MG63 (cell line): ENCODE results near the gene TBX21. TPM values are rescaled to one million over a fixed set of nuclear protein-coding genes. Genes with fewer than 3 reads are reported as not detected.
A peak's percentile ranks its signal among the peaks of the same experiment; 100 is the strongest.
"Not testable (repeated sequence)": the region's sequence is repeated elsewhere in the genome, so short reads cannot be mapped to it uniquely, and the experiment has no call there.

ENCODE experiments used
- DNase-seq: peaks from one replicate; pipeline ENCODE4 v3.0.0-alpha.2; 2020
- H3K27me3 ChIP-seq: fragments of 250-450 bp; sonication (Bioruptor Pico); 2 replicates; pipeline ENCODE4 v1.5.1; 2020; ENCODE audit warnings: mild to moderate bottlenecking, moderate library complexity
- H3K36me3 ChIP-seq: fragments of 250-450 bp; sonication (Bioruptor Pico); 2 replicates; pipeline ENCODE4 v1.5.1; 2020; ENCODE audit warnings: mild to moderate bottlenecking, moderate library complexity
- H3K4me3 ChIP-seq: fragments of 250-450 bp; sonication (Bioruptor Pico); 2 replicates; pipeline ENCODE4 v1.5.1; 2020; ENCODE audit warnings: mild to moderate bottlenecking, moderate library complexity
- H3K9me3 ChIP-seq: fragments of 250-450 bp; sonication (Bioruptor Pico); 2 replicates; pipeline ENCODE4 v1.5.1; 2020; ENCODE audit warnings: mild to moderate bottlenecking, moderate library complexity
- total RNA-seq: library from RNA; depleted of rRNA; stranded (reverse); fragments of >200 nt; shearing (Covaris generic); gene quantifications from 2 replicates; pipeline ENCODE4 v1.2.3, GENCODE V29; 2014; ENCODE audit warnings: low replicate concordance

TBX21 gene
- total RNA-seq, 1 experiment from 2014 or later = not detected

DNA sequence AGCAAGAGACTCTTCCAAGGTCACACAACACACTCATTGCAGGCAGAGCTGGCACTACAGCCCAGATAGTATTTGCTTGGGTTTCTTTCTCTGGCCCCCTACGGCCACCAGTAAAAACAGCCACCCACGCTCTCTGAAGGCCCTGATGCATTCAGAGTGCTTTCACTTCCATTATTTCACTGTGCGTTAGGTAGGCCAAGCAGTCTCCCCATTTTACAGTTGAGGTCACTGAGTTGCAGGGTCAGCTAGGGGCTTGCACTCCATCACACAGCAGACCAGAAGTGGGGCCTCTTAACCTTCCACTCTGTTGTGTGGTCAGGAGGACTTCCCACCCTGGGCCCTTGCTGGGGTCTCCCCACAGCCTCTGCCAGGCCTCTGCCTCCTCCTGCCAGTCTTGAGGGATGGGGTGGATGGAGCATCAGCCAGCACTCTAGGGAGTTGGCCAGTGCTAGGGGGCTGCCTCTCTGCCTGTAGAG, 2.5 kb downstream of the TBX21 start:
- H3K36me3 ChIP-seq = no peaks in the 10 kb centered on the region
- no peaks in the 10 kb centered on the region for H3K9me3 ChIP-seq
- H3K27me3 ChIP-seq = peaks cover 39% of the 10 kb centered on the region
- no peak overlapping the region for H3K4me3 ChIP-seq
- DNase-seq = no peak

GRCh38 chr17:47736501-47737495, 3.8 kb downstream of the TBX21 start:
- Histone ChIP-seq H3K4me3 (no peak overlapping the region), H3K36me3 (no peaks in the 10 kb centered on the region), H3K27me3 (peaks cover 33% of the 10 kb centered on the region), H3K9me3 (no peaks in the 10 kb centered on the region)
- no peak for DNase-seq

GRCh38 chr17:47738178-47738577, 5.1 kb downstream of the TBX21 start:
- H3K4me3 ChIP-seq = no peak overlapping the region
- H3K9me3 ChIP-seq = no peaks in the 10 kb centered on the region
- no peaks in the 10 kb centered on the region for H3K36me3 ChIP-seq
- H3K27me3 ChIP-seq = peaks cover 27% of the 10 kb centered on the region
- no peak for DNase-seq

- Histone ChIP-seq H3K36me3 (no peaks in the 10 kb centered on the region), H3K4me3 (no peak overlapping the region), H3K27me3 (peaks cover 25% of the 10 kb centered on the region), H3K9me3 (no peaks in the 10 kb centered on the region)
- no peak for DNase-seq
Observed at GRCh38 chr17:47739150-47739549, 6.1 kb downstream of the TBX21 start.

DNA sequence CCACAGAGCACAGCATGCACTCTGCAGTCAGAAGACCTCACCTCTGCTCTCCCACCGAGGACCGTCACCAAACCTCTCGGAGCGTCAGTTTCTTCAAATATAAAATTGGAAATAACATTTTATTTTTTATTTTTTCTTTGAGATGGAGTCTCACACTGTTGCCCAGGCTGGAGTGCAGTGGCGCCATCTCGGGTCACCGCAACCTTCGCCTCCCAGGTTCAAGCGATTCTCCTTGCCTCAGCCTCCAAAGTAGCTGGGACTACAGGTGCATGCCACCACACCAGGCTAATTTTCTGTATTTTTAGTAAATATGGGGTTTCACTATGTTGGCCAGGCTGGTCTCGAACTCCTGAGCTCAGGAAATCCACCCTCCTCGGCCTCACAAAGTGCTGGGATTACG, 6.9 kb downstream of the TBX21 start:
- DNase-seq, H3K36me3 ChIP-seq, H3K9me3 ChIP-seq, H3K4me3 ChIP-seq: not testable (repeated sequence)
- peaks cover 28% of the 10 kb centered on the region for H3K27me3 ChIP-seq

GRCh38 chr17:47741109-47741792, 8.2 kb downstream of the TBX21 start:
- Histone ChIP-seq H3K36me3 (no peaks in the 10 kb centered on the region), H3K27me3 (peaks cover 41% of the 10 kb centered on the region), H3K4me3 (no peak overlapping the region), H3K9me3 (no peaks in the 10 kb centered on the region)
- DNase-seq = no peak

GRCh38 chr17:47741793-47742145, 8.7 kb downstream of the TBX21 start:
- Histone ChIP-seq H3K4me3 (no peak overlapping the region), H3K9me3 (no peaks in the 10 kb centered on the region), H3K36me3 (no peaks in the 10 kb centered on the region), H3K27me3 (peaks cover 45% of the 10 kb centered on the region)
- DNase-seq = no peak

- Histone ChIP-seq H3K9me3 (no peaks in the 10 kb centered on the region), H3K4me3 (no peak overlapping the region), H3K27me3 (peaks cover 53% of the 10 kb centered on the region), H3K36me3 (no peaks in the 10 kb centered on the region)
- peak; percentile 16 for DNase-seq
Observed at GRCh38 chr17:47742319-47743181, 9.5 kb downstream of the TBX21 start.

DNA sequence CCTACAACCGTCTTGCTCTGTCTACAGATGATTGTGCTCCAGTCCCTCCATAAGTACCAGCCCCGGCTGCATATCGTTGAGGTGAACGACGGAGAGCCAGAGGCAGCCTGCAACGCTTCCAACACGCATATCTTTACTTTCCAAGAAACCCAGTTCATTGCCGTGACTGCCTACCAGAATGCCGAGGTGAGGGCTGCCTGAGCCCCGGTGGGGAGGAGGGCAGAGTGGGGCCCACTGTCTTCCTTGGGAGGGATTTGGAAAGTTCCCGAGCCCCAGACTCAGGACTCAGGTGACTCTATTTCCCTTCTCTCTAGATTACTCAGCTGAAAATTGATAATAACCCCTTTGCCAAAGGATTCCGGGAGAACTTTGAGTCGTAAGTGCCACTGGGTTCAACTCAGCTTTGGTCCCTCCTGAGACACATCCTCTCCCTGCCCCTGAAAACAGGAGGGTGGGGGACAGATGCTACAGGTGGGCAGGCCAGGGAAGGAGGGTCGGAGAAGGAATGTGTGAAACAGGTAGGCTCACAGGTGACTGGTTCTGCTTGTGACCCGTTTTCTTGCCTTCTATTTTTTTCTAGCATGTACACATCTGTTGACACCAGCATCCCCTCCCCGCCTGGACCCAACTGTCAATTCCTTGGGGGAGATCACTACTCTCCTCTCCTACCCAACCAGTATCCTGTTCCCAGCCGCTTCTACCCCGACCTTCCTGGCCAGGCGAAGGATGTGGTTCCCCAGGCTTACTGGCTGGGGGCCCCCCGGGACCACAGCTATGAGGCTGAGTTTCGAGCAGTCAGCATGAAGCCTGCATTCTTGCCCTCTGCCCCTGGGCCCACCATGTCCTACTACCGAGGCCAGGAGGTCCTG, 11.4 kb downstream of the TBX21 start:
- DNase-seq = no peak
- H3K9me3 ChIP-seq = no peaks in the 10 kb centered on the region
- no peak overlapping the region for H3K4me3 ChIP-seq
- peaks cover 66% of the 10 kb centered on the region for H3K27me3 ChIP-seq
- no peaks in the 10 kb centered on the region for H3K36me3 ChIP-seq

DNA sequence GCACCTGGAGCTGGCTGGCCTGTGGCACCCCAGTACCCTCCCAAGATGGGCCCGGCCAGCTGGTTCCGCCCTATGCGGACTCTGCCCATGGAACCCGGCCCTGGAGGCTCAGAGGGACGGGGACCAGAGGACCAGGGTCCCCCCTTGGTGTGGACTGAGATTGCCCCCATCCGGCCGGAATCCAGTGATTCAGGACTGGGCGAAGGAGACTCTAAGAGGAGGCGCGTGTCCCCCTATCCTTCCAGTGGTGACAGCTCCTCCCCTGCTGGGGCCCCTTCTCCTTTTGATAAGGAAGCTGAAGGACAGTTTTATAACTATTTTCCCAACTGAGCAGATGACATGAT, 12.0 kb downstream of the TBX21 start:
- peaks cover 71% of the 10 kb centered on the region for H3K27me3 ChIP-seq
- no peaks in the 10 kb centered on the region for H3K36me3 ChIP-seq
- DNase-seq = no peak
- no peak overlapping the region for H3K4me3 ChIP-seq
- no peaks in the 10 kb centered on the region for H3K9me3 ChIP-seq

DNA sequence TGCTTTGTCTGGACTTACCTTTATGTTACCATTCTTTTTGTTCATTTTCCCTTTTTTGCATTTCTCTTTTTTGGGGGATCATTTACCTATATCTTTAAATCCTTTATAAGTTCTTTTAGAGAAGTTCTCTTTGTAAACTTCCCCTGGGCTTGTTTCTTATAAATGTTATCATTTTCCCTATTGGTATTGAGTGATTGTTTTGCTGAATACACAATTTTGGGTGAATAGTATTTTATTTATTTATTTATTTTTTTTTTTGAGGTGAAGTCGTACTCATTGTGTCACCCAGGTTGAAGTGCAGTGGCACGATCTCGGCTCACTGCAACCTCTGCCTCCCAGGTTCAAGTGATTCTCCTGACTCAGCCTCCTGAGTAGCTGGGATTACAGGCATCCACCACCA, 18.4 kb downstream of the TBX21 start:
- Histone ChIP-seq H3K4me3 (no peak overlapping the region), H3K36me3 (no peaks in the 10 kb centered on the region), H3K27me3 (peaks cover 46% of the 10 kb centered on the region), H3K9me3 (peaks cover 7% of the 10 kb centered on the region)
- DNase-seq = no peak

- H3K27me3 ChIP-seq = peaks cover 25% of the 10 kb centered on the region
Observed at GRCh38 chr17:47757386-47757785, 24.4 kb downstream of the TBX21 start.

GRCh38 chr17:47760409-47761140, 27.5 kb downstream of the TBX21 start:
- Histone ChIP-seq H3K4me3 (no peak overlapping the region), H3K27me3 (peaks cover 17% of the 10 kb centered on the region), H3K36me3 (no peaks in the 10 kb centered on the region), H3K9me3 (peaks cover 46% of the 10 kb centered on the region)
- DNase-seq = no peak

More at GRCh38 chr17:47757386-47757785, 24.4 kb downstream of the TBX21 start:
- H3K9me3 ChIP-seq = peaks cover 33% of the 10 kb centered on the region
- H3K4me3 ChIP-seq = no peak overlapping the region
- DNase-seq = no peak
- no peaks in the 10 kb centered on the region for H3K36me3 ChIP-seq

DNA sequence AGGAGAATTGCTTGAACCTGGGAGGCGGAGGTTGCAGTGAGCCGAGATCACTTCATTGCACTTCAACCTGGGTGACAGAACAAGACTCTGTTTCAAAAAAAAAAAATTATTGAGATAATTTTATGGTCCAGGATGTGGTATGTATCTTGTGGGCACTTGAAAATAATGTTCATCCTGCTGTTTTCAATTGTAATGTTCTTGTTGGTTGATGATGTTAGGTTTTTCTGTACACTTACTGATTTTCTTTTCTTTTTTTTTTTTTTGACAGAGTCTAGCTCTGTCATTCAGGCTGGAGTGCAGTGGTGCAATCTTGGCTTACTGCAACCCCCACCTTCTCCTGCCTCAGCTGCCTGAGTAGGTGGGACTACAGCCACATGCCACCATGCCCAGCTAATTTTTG, 29.7 kb downstream of the TBX21 start:
- Histone ChIP-seq H3K9me3 (peaks cover 41% of the 10 kb centered on the region), H3K4me3 (no peak overlapping the region), H3K36me3 (no peaks in the 10 kb centered on the region), H3K27me3 (peaks cover 11% of the 10 kb centered on the region)
- no peak for DNase-seq

DNA sequence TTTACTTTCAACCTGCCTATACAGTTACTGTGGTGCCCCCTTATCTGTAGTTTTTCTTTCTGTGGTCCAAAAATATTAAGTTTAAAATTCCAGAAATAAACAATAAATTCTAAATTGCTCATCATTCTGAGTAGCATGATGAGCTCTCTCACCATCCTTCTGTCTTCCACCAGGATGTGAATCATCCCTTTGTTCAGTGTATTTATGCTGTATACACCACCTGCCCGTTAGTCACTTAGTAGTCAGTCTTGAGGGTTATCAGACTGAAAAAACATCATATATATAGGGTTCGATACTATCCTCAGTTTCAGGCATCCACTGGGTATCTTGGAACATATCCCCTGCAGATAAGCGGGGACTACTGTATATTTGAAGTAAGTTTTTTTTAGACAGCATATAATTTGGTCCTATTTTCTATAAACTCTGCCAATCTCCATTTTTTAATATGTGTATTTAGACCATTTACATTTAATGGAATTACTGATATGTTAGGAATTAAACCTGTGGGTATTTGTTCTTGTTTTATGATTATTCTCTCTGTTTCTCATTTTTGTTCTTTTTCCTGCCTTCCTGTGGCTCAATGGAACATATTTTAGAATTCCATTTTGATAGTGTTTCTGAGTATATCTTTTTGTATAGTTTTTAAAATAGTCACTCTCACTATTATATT, 31.0 kb downstream of the TBX21 start:
- Histone ChIP-seq H3K36me3 (no peaks in the 10 kb centered on the region), H3K27me3 (peaks cover 3% of the 10 kb centered on the region; the same call in 1 of the 2 replicates), H3K4me3 (no peak overlapping the region), H3K9me3 (peaks cover 40% of the 10 kb centered on the region)
- DNase-seq = no peak
